Gastroesophageal sphincter (tissue), 3 donors: ENCODE results near the gene SGSH.

Source experiments
- CTCF ChIP-seq, 4 experiments: fragments of 200-600 bp in 2 of 4; fragments of 450-650 bp in 2 of 4; sonication (generic) in 1 of 4; IDR thresholded peaks; one replicate each; pipeline ENCODE4 v1.5.1; 2017 to 2019; ENCODE audit warnings: antibody characterized with exemption in 4 of 4, mild to moderate bottlenecking in 2 of 4, moderate library complexity in 2 of 4
- EP300 ChIP-seq: sonication (generic); formaldehyde crosslinking; IDR thresholded peaks from one replicate; pipeline ENCODE4 v1.6.1; 2017; ENCODE audit warnings: antibody characterized with exemption, mild to moderate bottlenecking
- POLR2A ChIP-seq, 2 donors: fragments of 450-650 bp; IDR thresholded peaks; one replicate each; pipeline ENCODE4 v1.6.1; 2017; ENCODE audit warnings: antibody characterized with exemption in 2 of 2, mild to moderate bottlenecking in 2 of 2, moderate library complexity in 1 of 2
- POLR2AphosphoS5 ChIP-seq: sonication (generic); formaldehyde crosslinking; IDR thresholded peaks from one replicate; pipeline ENCODE4 v1.6.1; 2017; ENCODE audit warnings: antibody characterized with exemption

- TF ChIP-seq POLR2A (IDR thresholded peaks at IDR 0.05) (no peak), CTCF (IDR thresholded peaks at IDR 0.05) (no peak), EP300 (no peak), POLR2AphosphoS5 (no peak)
These were observed 7.0 kb downstream of the SGSH start for GRCh38 chr17:80212962-80213642.
